ENCODE data around the gene ZKSCAN1.

- TF ChIP-seq, protein P1, sequence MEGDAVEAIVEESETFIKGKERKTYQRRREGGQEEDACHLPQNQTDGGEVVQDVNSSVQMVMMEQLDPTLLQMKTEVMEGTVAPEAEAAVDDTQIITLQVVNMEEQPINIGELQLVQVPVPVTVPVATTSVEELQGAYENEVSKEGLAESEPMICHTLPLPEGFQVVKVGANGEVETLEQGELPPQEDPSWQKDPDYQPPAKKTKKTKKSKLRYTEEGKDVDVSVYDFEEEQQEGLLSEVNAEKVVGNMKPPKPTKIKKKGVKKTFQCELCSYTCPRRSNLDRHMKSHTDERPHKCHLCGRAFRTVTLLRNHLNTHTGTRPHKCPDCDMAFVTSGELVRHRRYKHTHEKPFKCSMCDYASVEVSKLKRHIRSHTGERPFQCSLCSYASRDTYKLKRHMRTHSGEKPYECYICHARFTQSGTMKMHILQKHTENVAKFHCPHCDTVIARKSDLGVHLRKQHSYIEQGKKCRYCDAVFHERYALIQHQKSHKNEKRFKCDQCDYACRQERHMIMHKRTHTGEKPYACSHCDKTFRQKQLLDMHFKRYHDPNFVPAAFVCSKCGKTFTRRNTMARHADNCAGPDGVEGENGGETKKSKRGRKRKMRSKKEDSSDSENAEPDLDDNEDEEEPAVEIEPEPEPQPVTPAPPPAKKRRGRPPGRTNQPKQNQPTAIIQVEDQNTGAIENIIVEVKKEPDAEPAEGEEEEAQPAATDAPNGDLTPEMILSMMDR (IDR thresholded peaks at IDR 0.05): no peak
- TF ChIP-seq POLR2A (IDR thresholded peaks at IDR 0.05): no peak
These were observed 75.4 kb downstream of the ZKSCAN1 start for GRCh38 chr7:100090527-100091410.

Measured in testis (tissue), 2 donors.